Articular chondrocyte of knee joint (primary cell): ENCODE measurements around the gene BRS3. TPM values are rescaled to one million over a fixed set of nuclear protein-coding genes. Genes with fewer than 3 reads are reported as not detected.

Experiments
- total RNA-seq: library from RNA; depleted of rRNA; stranded (reverse); fragments of >200 nt; gene quantifications from 2 replicates; pipeline ENCODE4 v1.2.3, GENCODE V29; 2012

The BRS3 gene
- under 0.01 TPM in 1 of 2 replicates, not detected in the other for total RNA-seq

DNA sequence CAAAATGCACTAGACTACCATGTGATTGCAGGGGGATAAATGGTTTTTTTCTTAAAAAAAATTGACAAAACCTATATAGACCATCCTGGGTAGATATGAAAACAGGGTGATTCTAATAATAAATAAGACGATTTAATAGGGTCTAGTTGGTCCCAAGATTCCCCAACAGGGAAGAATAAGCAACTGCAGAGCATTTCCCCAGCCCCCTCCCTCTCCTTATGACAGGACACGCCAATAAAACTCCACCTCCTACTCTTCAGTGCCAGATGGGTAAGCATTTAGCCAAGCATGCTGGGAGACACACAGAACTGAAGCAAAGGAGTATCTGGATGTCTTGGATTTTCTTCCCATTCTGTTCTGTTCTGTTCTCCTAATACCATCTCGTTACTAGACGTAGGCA is at the start of gene BRS3:
Gene BRS3, plus strand, starts transcription at position 301 of the 400 bp plus-strand sequence. CDS start 168 bp downstream, outside the sequence.

DNA sequence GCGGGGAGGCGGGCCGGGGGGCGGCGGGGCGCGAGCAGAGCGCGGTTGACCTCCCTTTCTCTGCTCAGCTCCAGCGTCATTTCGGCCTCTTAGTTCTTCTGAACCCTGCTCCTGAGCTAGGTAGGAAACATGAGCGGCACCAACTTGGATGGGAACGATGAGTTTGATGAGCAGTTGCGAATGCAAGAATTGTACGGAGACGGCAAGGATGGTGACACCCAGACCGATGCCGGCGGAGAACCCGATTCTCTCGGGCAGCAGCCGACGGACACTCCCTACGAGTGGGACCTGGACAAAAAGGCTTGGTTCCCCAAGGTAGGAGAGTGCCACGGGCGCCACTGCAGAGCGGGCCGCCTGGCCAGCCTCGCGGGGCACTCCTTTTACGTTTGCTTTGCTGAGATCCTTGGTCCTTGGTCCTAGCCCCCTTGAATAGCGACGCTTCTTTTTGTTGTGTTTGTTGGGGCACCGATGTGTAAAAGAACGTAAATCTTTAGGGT is 9.9 kb downstream of the BRS3 start, which contains the start of gene HTATSF1:
Gene HTATSF1, plus strand, starts transcription at position 37 of the 497 bp plus-strand sequence. Its CDS starts 93 bp downstream, at position 130.

DNA sequence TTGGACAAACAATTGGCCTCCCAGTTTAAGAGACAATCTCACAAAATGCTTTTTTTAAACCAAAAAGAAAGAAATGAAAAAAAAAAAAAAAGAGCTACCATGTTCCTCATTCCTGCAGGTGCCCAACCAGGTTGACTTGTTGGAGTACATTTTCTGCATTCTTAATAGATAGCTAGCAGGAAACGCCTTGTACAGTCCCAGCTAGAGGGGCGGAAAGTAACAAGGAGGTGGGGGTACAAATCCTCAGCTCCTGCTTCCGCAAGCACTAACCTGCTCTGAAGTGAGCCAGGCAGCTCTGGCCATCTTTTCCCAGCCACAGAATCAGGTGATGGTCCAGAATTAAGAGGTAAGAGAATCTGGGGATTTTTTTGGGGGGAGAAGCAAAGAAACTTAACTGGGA is 44.2 kb downstream of the BRS3 start, which contains the start of gene VGLL1:
Gene VGLL1, plus strand, starts transcription at position 265 of the 400 bp plus-strand sequence. CDS start 3,806 bp downstream, outside the sequence.

Other genes starting within 250 kb of the BRS3 start
- 73.1 and 82.6 TPM in 2 replicates for gene MAP7D3, start 236.5 kb upstream of the BRS3 start, total RNA-seq
- 0.86 and 1.2 TPM in 2 replicates for gene ADGRG4, start 187.0 kb upstream of the BRS3 start, total RNA-seq
- 38.3 and 43.8 TPM in 2 replicates for gene HTATSF1, start 9.6 kb downstream of the BRS3 start, total RNA-seq
- not detected in 2 replicates for gene VGLL1, start 44.3 kb downstream of the BRS3 start, total RNA-seq
- not detected in 2 replicates for gene CD40LG, start 160.2 kb downstream of the BRS3 start, total RNA-seq